Neural cell (in vitro differentiated cells): ENCODE data around the gene RNASE11. TPM values are rescaled to one million over a fixed set of nuclear protein-coding genes. Genes with fewer than 3 reads are reported as not detected.

ENCODE experiments used
- H2AFZ ChIP-seq: fragments of 200-600, 300-800 bp; sonication (generic), shearing (Covaris generic); 2 replicates; pipeline ENCODE4 v1.6.0; 2014; ENCODE audit warnings: low read depth, mild to moderate bottlenecking, antibody characterized with exemption, low read length, moderate library complexity
- H3F3A ChIP-seq: fragments of 200-600 bp; shearing (Covaris generic); 2 replicates; pipeline ENCODE4 v1.6.1; 2016; ENCODE audit warnings: mild to moderate bottlenecking, moderate library complexity, mixed read lengths, antibody characterized with exemption, low read length; ENCODE audit not compliant: insufficient read depth, poor library complexity, severe bottlenecking
- H3K27ac ChIP-seq: fragments of 200-600, 300-800 bp; sonication (generic), shearing (Covaris generic); 2 replicates; pipeline ENCODE4 v1.5.1; 2014; ENCODE audit warnings: mild to moderate bottlenecking, low read length, moderate library complexity
- H3K27me3 ChIP-seq: fragments of 300-800, 200-600 bp; sonication (generic), shearing (Covaris generic); 2 replicates; pipeline ENCODE4 v1.6.0; 2014; ENCODE audit warnings: mild to moderate bottlenecking, low read depth, low read length, moderate library complexity; ENCODE audit not compliant: insufficient read depth
- H3K36me3 ChIP-seq: fragments of 300-800, 200-600 bp; sonication (generic), shearing (Covaris generic); 2 replicates; pipeline ENCODE4 v1.5.1; 2014; ENCODE audit warnings: mild to moderate bottlenecking, antibody characterized with exemption, low read length, moderate library complexity; ENCODE audit not compliant: insufficient read depth
- H3K4me2 ChIP-seq: fragments of 300-800, 200-600 bp; sonication (generic), shearing (Covaris generic); 2 replicates; pipeline ENCODE4 v1.6.0; 2014; ENCODE audit warnings: mild to moderate bottlenecking, low read length
- H3K4me3 ChIP-seq: fragments of 300-800, 200-600 bp; sonication (generic), shearing (Covaris generic); 2 replicates; pipeline ENCODE4 v1.5.1; 2014; ENCODE audit warnings: mild to moderate bottlenecking, low read length, moderate library complexity
- H3K79me2 ChIP-seq: fragments of 200-600 bp; shearing (Covaris generic); replicated peaks from 2 replicates; pipeline ENCODE4 v1.6.0; 2014; ENCODE audit warnings: mild to moderate bottlenecking, low read length, moderate library complexity; ENCODE audit not compliant: insufficient read depth
- H3K9ac ChIP-seq: fragments of 300-800, 200-600 bp; sonication (generic), shearing (Covaris generic); 2 replicates; pipeline ENCODE4 v1.6.1; 2016; ENCODE audit warnings: mild to moderate bottlenecking, low read length, mixed read lengths
- H3K9me2 ChIP-seq: fragments of 200-600 bp; shearing (Covaris generic); 2 replicates; pipeline ENCODE4 v1.6.1; 2016; ENCODE audit warnings: mild to moderate bottlenecking, low read length, mixed read lengths; ENCODE audit not compliant: insufficient read depth
- H3K9me3 ChIP-seq: fragments of 200-600, 300-800 bp; sonication (generic), shearing (Covaris generic); 2 replicates; pipeline ENCODE4 v1.6.1; 2016; ENCODE audit warnings: mild to moderate bottlenecking, mixed run types, low read length, moderate library complexity, mixed read lengths
- H4K20me1 ChIP-seq: fragments of 200-600 bp; shearing (Covaris generic); 2 replicates; pipeline ENCODE4 v1.6.1; 2016; ENCODE audit warnings: mild to moderate bottlenecking, mixed run types; ENCODE audit not compliant: insufficient read depth
- MXI1 ChIP-seq: fragments of 450-650 bp; conservative IDR thresholded peaks from 2 replicates; pipeline ENCODE4 v1.6.1; 2014; ENCODE audit warnings: antibody characterized with exemption, mild to moderate bottlenecking; ENCODE audit not compliant: poor library complexity, severe bottlenecking
- TAF1 ChIP-seq: IDR thresholded peaks from 2 replicates; pipeline ENCODE4 v1.6.1; 2012; ENCODE audit warnings: low read depth
- polyA plus RNA-seq: library from polyadenylated mRNA; depleted of rRNA; stranded (reverse); fragments of >200 nt; gene quantifications from 2 replicates; pipeline ENCODE4 v1.2.3, GENCODE V29; 2014
- TF ChIP-seq, protein P1 (sequence below): IDR thresholded peaks from 2 replicates; pipeline ENCODE4 v1.6.1; 2012; ENCODE audit warnings: borderline replicate concordance
- TF ChIP-seq, protein P2 (sequence below): fragments of 450-650 bp; IDR thresholded peaks from 2 replicates; pipeline ENCODE4 v1.5.1; 2014; ENCODE audit warnings: antibody characterized with exemption, mild to moderate bottlenecking, moderate library complexity; ENCODE audit not compliant: poor library complexity, severe bottlenecking

RNASE11 gene
- polyA plus RNA-seq, 1 donor from 2014 or later: not detected

- Histone ChIP-seq H3K4me2 (no peak overlapping the region), H4K20me1 (no peaks in the 10 kb centered on the region), H3K27me3 (no peaks in the 10 kb centered on the region), H2AFZ (no peak overlapping the region), H3F3A (no peaks in the 10 kb centered on the region), H3K36me3 (no peaks in the 10 kb centered on the region), H3K27ac (no peak overlapping the region), H3K9me3 (no peaks in the 10 kb centered on the region), H3K79me2 (no peaks in the 10 kb centered on the region), H3K9me2 (no peaks in the 10 kb centered on the region), H3K9ac (no peak overlapping the region), H3K4me3 (no peak overlapping the region)
- TF ChIP-seq MXI1 (no peak), TAF1 (no peak)
- TF ChIP-seq, protein P1, sequence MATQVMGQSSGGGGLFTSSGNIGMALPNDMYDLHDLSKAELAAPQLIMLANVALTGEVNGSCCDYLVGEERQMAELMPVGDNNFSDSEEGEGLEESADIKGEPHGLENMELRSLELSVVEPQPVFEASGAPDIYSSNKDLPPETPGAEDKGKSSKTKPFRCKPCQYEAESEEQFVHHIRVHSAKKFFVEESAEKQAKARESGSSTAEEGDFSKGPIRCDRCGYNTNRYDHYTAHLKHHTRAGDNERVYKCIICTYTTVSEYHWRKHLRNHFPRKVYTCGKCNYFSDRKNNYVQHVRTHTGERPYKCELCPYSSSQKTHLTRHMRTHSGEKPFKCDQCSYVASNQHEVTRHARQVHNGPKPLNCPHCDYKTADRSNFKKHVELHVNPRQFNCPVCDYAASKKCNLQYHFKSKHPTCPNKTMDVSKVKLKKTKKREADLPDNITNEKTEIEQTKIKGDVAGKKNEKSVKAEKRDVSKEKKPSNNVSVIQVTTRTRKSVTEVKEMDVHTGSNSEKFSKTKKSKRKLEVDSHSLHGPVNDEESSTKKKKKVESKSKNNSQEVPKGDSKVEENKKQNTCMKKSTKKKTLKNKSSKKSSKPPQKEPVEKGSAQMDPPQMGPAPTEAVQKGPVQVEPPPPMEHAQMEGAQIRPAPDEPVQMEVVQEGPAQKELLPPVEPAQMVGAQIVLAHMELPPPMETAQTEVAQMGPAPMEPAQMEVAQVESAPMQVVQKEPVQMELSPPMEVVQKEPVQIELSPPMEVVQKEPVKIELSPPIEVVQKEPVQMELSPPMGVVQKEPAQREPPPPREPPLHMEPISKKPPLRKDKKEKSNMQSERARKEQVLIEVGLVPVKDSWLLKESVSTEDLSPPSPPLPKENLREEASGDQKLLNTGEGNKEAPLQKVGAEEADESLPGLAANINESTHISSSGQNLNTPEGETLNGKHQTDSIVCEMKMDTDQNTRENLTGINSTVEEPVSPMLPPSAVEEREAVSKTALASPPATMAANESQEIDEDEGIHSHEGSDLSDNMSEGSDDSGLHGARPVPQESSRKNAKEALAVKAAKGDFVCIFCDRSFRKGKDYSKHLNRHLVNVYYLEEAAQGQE: no peak
- TF ChIP-seq, protein P2, sequence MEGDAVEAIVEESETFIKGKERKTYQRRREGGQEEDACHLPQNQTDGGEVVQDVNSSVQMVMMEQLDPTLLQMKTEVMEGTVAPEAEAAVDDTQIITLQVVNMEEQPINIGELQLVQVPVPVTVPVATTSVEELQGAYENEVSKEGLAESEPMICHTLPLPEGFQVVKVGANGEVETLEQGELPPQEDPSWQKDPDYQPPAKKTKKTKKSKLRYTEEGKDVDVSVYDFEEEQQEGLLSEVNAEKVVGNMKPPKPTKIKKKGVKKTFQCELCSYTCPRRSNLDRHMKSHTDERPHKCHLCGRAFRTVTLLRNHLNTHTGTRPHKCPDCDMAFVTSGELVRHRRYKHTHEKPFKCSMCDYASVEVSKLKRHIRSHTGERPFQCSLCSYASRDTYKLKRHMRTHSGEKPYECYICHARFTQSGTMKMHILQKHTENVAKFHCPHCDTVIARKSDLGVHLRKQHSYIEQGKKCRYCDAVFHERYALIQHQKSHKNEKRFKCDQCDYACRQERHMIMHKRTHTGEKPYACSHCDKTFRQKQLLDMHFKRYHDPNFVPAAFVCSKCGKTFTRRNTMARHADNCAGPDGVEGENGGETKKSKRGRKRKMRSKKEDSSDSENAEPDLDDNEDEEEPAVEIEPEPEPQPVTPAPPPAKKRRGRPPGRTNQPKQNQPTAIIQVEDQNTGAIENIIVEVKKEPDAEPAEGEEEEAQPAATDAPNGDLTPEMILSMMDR: no peak
These were observed 47.9 kb downstream of the RNASE11 start for GRCh38 chr14:20539906-20540305.

Other genes starting within 250 kb of the RNASE11 start
- 71.5 and 78.7 TPM in 2 replicates for gene PARP2, start 244.4 kb downstream of the RNASE11 start, polyA plus RNA-seq
- 5.2 and 6.8 TPM in 2 replicates for gene TEP1, start 174.5 kb downstream of the RNASE11 start, polyA plus RNA-seq
- not detected in 2 replicates for gene KLHL33, start 151.8 kb downstream of the RNASE11 start, polyA plus RNA-seq
- gene OSGEP, start 133.2 kb downstream of the RNASE11 start, polyA plus RNA-seq: 248 and 264 TPM in 2 replicates
- 44.5 and 50.7 TPM in 2 replicates for gene APEX1, start 132.8 kb downstream of the RNASE11 start, polyA plus RNA-seq
- gene PIP4P1, start 126.6 kb downstream of the RNASE11 start, polyA plus RNA-seq: 77.2 and 85.3 TPM in 2 replicates
- 12.3 and 12.6 TPM in 2 replicates for gene PNP, start 118.6 kb downstream of the RNASE11 start, polyA plus RNA-seq
- gene RNASE10, start 82.5 kb downstream of the RNASE11 start, polyA plus RNA-seq: not detected in 2 replicates
- gene RNASE9, start 27.0 kb downstream of the RNASE11 start, polyA plus RNA-seq: not detected in 2 replicates
- not detected in 2 replicates for gene RNASE12, start 3.4 kb upstream of the RNASE11 start, polyA plus RNA-seq
- gene OR6S1, start 53.7 kb upstream of the RNASE11 start, polyA plus RNA-seq: not detected in 2 replicates
- 1.1 TPM in 1 of 2 replicates, not detected in the other for gene RNASE4, start 96.6 kb upstream of the RNASE11 start, polyA plus RNA-seq
- 0.47 TPM in 1 of 2 replicates, not detected in the other for gene ANG, start 100.8 kb upstream of the RNASE11 start, polyA plus RNA-seq
- gene EDDM3A, start 157.9 kb upstream of the RNASE11 start, polyA plus RNA-seq: not detected in 2 replicates
- gene EDDM3B, start 180.4 kb upstream of the RNASE11 start, polyA plus RNA-seq: not detected in 2 replicates
- gene RNASE6, start 193.3 kb upstream of the RNASE11 start, polyA plus RNA-seq: not detected in 2 replicates
- 0.64 TPM in 1 of 2 replicates, not detected in the other for gene RNASE1, start 214.8 kb upstream of the RNASE11 start, polyA plus RNA-seq